Osteoblast (primary cell): ENCODE data around the gene CCIN. TPM values are rescaled to one million over a fixed set of nuclear protein-coding genes. Genes with fewer than 3 reads are reported as not detected.

Source experiments
- DNase-seq: peaks from one replicate; pipeline ENCODE4 v3.0.0; 2011; ENCODE audit warnings: low spot score, mixed read lengths; ENCODE audit not compliant: insufficient read length; ENCODE audit errors: missing footprints
- H2AFZ ChIP-seq: 2 replicates; pipeline ENCODE4 v1.6.0; 2011; ENCODE audit warnings: mild to moderate bottlenecking, low read length
- H3K27ac ChIP-seq: 2 replicates; pipeline ENCODE4 v1.5.1; 2011; ENCODE audit warnings: mild to moderate bottlenecking, low read depth, low read length, moderate library complexity
- H3K27me3 ChIP-seq: 2 replicates; pipeline ENCODE4 v1.6.0; 2012; ENCODE audit warnings: mild to moderate bottlenecking, control low read depth, inconsistent platforms, low read length, moderate library complexity; ENCODE audit not compliant: insufficient read depth
- H3K36me3 ChIP-seq: 2 replicates; pipeline ENCODE4 v1.5.1; 2011; ENCODE audit warnings: mild to moderate bottlenecking, low read length, control low read depth, moderate library complexity; ENCODE audit not compliant: insufficient read depth
- H3K4me1 ChIP-seq: 2 replicates; pipeline ENCODE4 v1.5.1; 2011; ENCODE audit warnings: mild to moderate bottlenecking, low read length, control low read depth, moderate library complexity; ENCODE audit not compliant: insufficient read depth
- H3K4me2 ChIP-seq: 2 replicates; pipeline ENCODE4 v1.6.0; 2011; ENCODE audit warnings: mild to moderate bottlenecking, low read length; ENCODE audit not compliant: insufficient read depth
- H3K4me3 ChIP-seq: fragments of 200-600 bp; sonication (generic); 3 replicates; pipeline ENCODE4 v1.5.1; 2012; ENCODE audit warnings: mild to moderate bottlenecking, low read length, inconsistent platforms; ENCODE audit not compliant: insufficient read depth
- H3K79me2 ChIP-seq: 2 replicates; pipeline ENCODE4 v1.6.0; 2012; ENCODE audit warnings: mild to moderate bottlenecking, low read length, control low read depth, inconsistent platforms; ENCODE audit not compliant: insufficient read depth
- H3K9me3 ChIP-seq: 2 replicates; pipeline ENCODE4 v1.5.1; 2011; ENCODE audit warnings: low read depth, low read length, control low read depth
- H4K20me1 ChIP-seq: 2 replicates; pipeline ENCODE4 v1.6.0; 2012; ENCODE audit warnings: mild to moderate bottlenecking, low read length, control low read depth; ENCODE audit not compliant: insufficient read depth
- total RNA-seq: library from RNA; depleted of rRNA; stranded (reverse); fragments of >200 nt; gene quantifications from 2 replicates; pipeline ENCODE4 v1.2.3, GENCODE V29; 2012
- TF ChIP-seq, protein P1 (sequence below): IDR thresholded peaks from 2 replicates; pipeline ENCODE4 v1.5.1; 2011; ENCODE audit warnings: mild to moderate bottlenecking, low read depth, low read length, moderate library complexity; ENCODE audit errors: extremely low read depth

The CCIN gene
- total RNA-seq, 1 donor, result 2.2 TPM

DNA sequence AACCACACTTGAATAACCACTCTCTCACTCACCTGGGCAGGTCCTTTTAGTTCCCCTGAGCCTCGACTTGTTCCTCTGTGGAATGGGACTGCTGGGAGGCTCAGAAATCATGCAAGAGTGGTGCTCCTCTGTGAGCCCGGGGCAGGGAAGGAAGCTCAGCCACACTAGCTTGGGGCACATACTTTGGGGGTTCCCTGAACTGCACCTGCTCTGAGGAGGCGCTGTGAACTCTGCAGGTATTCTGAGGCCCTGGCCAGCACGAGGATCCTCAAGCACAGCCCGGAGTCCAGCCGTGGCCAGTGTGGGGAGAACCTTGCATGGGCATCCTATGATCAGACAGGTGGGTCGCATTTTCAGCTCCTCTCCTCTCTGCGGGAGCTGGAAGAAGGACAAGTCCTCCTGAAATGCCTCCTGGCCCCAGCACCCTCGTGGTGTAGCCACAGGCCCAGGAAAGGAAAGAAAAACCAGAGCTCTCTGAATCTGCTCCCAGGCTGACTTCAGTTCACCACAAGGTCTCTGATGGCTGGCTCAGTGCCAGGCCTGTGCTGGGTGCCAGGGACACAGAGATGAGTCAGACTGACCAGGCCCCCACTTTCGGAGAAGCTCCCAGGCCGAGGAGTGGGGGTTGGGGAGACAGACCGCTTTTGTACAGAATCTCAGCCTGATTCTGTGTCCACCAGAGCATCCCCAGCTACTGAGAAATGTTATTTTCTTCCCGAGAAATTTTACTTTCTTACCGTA, 20.7 kb upstream of the CCIN start:
- H3K9me3 ChIP-seq, result no peaks in the 10 kb centered on the region
- H3K4me3 ChIP-seq, result peak overlapping the region; percentile 44
- peaks cover 11% of the 10 kb centered on the region for H3K79me2 ChIP-seq
- no peak overlapping the region for H2AFZ ChIP-seq
- peaks cover 49% of the 10 kb centered on the region for H3K4me1 ChIP-seq
- peak; percentile 99 for DNase-seq
- H4K20me1 ChIP-seq, result peaks cover 4% of the 10 kb centered on the region
- H3K4me2 ChIP-seq, result peak overlapping the region; percentile 68
- H3K27me3 ChIP-seq, result no peaks in the 10 kb centered on the region
- peak overlapping the region; percentile 82 for H3K27ac ChIP-seq
- peaks cover 10% of the 10 kb centered on the region for H3K36me3 ChIP-seq
- TF ChIP-seq, protein P1, sequence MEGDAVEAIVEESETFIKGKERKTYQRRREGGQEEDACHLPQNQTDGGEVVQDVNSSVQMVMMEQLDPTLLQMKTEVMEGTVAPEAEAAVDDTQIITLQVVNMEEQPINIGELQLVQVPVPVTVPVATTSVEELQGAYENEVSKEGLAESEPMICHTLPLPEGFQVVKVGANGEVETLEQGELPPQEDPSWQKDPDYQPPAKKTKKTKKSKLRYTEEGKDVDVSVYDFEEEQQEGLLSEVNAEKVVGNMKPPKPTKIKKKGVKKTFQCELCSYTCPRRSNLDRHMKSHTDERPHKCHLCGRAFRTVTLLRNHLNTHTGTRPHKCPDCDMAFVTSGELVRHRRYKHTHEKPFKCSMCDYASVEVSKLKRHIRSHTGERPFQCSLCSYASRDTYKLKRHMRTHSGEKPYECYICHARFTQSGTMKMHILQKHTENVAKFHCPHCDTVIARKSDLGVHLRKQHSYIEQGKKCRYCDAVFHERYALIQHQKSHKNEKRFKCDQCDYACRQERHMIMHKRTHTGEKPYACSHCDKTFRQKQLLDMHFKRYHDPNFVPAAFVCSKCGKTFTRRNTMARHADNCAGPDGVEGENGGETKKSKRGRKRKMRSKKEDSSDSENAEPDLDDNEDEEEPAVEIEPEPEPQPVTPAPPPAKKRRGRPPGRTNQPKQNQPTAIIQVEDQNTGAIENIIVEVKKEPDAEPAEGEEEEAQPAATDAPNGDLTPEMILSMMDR, result no peak

DNA sequence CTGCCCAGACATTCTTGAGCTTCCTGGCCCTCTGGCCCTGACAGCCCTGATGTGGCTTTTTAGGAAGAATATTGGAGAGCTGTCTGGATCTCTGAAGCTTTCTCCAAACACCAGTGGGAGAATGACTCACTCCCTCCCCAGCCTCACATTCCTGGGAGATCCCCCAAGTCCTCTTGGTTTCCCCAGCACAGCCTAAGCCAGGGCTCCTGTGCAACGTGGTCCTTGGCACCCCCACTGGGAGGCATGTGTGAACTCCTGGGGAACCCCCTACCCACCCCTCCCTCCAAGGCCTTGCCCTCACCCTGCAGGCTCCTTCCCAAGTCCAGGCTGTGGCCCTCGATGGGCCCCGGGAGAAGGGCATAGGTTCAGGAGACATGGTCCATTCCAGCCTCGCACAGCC, 20.0 kb upstream of the CCIN start:
- H3K4me1 ChIP-seq, result peaks cover 54% of the 10 kb centered on the region
- H4K20me1 ChIP-seq, result peaks cover 4% of the 10 kb centered on the region
- H3K4me2 ChIP-seq, result peak overlapping the region; percentile 68
- peak overlapping the region; percentile 35 for H3K4me3 ChIP-seq
- peak overlapping the region; percentile 82 for H3K27ac ChIP-seq
- no peaks in the 10 kb centered on the region for H3K9me3 ChIP-seq
- no peaks in the 10 kb centered on the region for H3K27me3 ChIP-seq
- no peak overlapping the region for H2AFZ ChIP-seq
- H3K36me3 ChIP-seq, result peaks cover 5% of the 10 kb centered on the region
- TF ChIP-seq, protein P1, result no peak
- peak; percentile 90 for DNase-seq
- H3K79me2 ChIP-seq, result peaks cover 11% of the 10 kb centered on the region

DNA sequence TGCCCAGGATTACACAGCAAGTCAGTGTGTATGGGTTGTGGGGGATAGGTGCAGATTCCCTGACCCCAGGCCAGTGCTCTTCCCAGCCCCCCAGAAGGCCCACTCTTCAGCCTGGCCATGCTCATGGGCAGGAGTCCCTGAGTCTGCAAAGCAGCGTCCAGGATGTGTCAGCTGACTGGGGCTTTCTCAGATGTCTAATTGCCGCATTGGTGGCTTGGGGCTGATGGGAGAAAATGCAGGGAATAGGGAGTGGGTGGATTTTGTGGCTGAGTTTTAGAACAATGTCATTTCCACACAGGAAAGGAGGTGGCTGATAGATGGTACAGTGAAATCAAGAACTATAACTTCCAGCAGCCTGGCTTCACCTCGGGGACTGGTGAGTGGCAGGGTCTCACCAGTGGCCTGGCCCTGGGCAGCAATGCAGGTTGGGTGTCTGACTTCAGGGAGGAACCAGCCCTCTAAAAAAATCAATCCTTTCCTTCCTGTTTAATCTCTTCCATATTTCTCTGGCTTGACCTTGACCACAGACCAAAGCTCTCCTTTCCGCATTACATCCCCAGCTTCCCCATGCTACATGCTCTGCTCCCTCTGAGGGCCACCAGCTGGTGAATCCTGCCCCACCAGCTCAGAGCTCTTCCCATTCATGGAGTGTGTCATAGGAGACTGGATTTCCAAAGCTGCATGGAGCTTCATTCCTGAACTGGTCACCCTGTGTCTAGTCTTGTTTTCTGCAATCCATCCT, 18.4 kb upstream of the CCIN start:
- peaks cover 4% of the 10 kb centered on the region for H4K20me1 ChIP-seq
- H3K36me3 ChIP-seq, result peaks cover 5% of the 10 kb centered on the region
- peaks cover 63% of the 10 kb centered on the region for H3K4me1 ChIP-seq
- no peak overlapping the region for H2AFZ ChIP-seq
- no peaks in the 10 kb centered on the region for H3K27me3 ChIP-seq
- no peak overlapping the region for H3K4me3 ChIP-seq
- DNase-seq, result no peak
- H3K27ac ChIP-seq, result peak overlapping the region; percentile 84
- H3K79me2 ChIP-seq, result peaks cover under 1% of the 10 kb centered on the region
- peak overlapping the region; percentile 32 for H3K4me2 ChIP-seq
- TF ChIP-seq, protein P1, result no peak
- H3K9me3 ChIP-seq, result no peaks in the 10 kb centered on the region
